ENCODE measurements around the gene TMED1.
A peak's percentile ranks its signal among the peaks of the same experiment; 100 is the strongest.

TMED1 gene

GRCh38 chr19:10831987-10832938 lies 3.7 kb downstream of the TMED1 start:
- Mint-ChIP-seq H3K4me3 (peak overlapping the region in 1 of 2 donors; percentile 1), H3K9me3 (peaks cover 6 to 7% of the 10 kb centered on the region in 2 donors), H3K27me3 (no peaks in the 10 kb centered on the region), H3K4me1 (peaks cover 18 to 23% of the 10 kb centered on the region in 2 donors), H3K36me3 (peaks cover 38 to 40% of the 10 kb centered on the region in 2 donors), H3K27ac (peak overlapping the region; percentile 60)
- ATAC-seq (replicated peaks) (no peak), DNase-seq (no peak)

- peaks cover 38% of the 10 kb centered on the region in 2 donors for H3K36me3 Mint-ChIP-seq
- H3K9me3 Mint-ChIP-seq = peaks cover 3 to 4% of the 10 kb centered on the region in 2 donors
- no peak overlapping the region for H3K27ac Mint-ChIP-seq
- no peak for DNase-seq
- peaks cover 12 to 15% of the 10 kb centered on the region in 2 donors for H3K4me1 Mint-ChIP-seq
- no peak for ATAC-seq (replicated peaks)
- H3K27me3 Mint-ChIP-seq = no peaks in the 10 kb centered on the region
- H3K4me3 Mint-ChIP-seq = no peak overlapping the region
Measured at GRCh38 chr19:10830931-10831779, 4.9 kb downstream of the TMED1 start.

DNA sequence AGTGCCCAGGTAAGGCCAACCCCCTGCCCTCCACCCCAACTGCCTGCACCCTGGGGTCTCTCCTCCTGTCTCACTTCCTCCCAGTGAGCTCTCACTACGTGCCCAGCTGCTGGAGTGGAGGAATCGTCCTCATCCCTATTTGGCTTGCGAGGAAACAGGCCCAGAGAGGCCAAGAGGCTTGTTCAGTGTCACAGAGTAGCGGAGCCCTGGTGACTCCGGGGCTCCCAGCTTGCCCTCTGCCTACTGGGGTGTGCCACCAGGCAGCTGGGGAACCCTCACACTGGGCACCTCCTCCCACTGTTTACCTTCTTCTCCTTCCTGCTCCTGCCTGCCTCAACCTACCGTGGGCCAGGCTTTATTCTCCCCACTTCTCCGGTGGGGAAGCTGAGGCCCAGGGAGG lies 5.6 kb downstream of the TMED1 start:
- Mint-ChIP-seq H3K4me3 (no peak overlapping the region), H3K4me1 (peaks cover 6 to 10% of the 10 kb centered on the region in 2 donors), H3K36me3 (peaks cover 38 to 39% of the 10 kb centered on the region in 2 donors), H3K9me3 (peaks cover under 1% of the 10 kb centered on the region in 2 donors), H3K27me3 (no peaks in the 10 kb centered on the region), H3K27ac (peak overlapping the region; percentile 81)
- DNase-seq (no peak), ATAC-seq (replicated peaks) (no peak)

DNA sequence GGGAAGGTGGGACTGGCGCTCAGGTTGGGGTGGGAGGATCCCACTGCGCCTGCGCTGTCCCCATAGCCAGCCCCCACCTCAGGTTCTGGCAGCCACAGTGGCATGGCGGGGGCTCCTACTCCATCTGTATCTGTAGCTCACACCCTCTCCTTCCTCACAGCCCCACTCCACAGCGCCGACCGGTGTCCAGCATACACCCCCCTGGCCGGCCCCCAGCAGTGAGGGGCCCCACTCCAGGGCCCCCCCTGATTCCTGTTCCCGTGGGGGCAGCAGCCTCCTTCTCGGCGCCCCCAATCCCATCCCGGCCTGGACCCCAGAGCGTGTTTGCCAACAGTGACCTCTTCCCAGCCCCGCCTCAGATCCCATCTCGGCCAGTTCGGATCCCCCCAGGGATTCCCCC lies 6.0 kb downstream of the TMED1 start:
- Mint-ChIP-seq H3K4me1 (peaks cover 6 to 7% of the 10 kb centered on the region in 2 donors), H3K27me3 (no peaks in the 10 kb centered on the region), H3K27ac (peak overlapping the region; percentile 81), H3K4me3 (no peak overlapping the region), H3K9me3 (no peaks in the 10 kb centered on the region), H3K36me3 (peaks cover 39 to 42% of the 10 kb centered on the region in 2 donors)
- ATAC-seq (replicated peaks) (no peak), DNase-seq (no peak)

GRCh38 chr19:10828981-10829821 lies 6.8 kb downstream of the TMED1 start:
- peak; percentile 34 to 38 for ATAC-seq (replicated peaks)
- no peaks in the 10 kb centered on the region for H3K9me3 Mint-ChIP-seq
- peak overlapping the region; percentile 37 for H3K27ac Mint-ChIP-seq

DNA sequence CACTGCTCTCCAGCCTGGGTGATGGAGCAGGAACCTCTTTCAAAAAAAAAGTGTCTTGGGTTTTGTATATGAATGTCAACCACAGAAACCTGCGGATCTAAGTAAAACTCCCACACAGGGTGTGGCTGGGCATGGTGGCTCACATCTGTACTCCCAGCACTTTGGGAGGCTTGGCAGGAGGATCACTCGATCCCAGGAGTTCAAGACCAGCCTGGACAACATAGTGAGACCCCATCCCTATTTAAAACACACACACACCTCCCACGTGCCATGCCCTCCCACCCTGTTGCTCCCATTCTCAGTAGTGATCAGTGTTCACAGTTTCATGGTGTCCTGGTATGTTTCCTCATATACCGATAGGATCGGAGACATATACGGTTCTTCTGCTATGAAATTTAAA lies 9.2 kb downstream of the TMED1 start:
- Mint-ChIP-seq H3K4me1 (peaks cover 3 to 7% of the 10 kb centered on the region in 2 donors), H3K27me3 (no peaks in the 10 kb centered on the region), H3K36me3 (peaks cover 41 to 43% of the 10 kb centered on the region in 2 donors), H3K27ac (peak overlapping the region; percentile 14), H3K9me3 (no peaks in the 10 kb centered on the region), H3K4me3 (no peak overlapping the region)
- ATAC-seq (replicated peaks) (no peak), DNase-seq (no peak)

More at GRCh38 chr19:10828981-10829821, 6.8 kb downstream of the TMED1 start:
- H3K27me3 Mint-ChIP-seq = no peaks in the 10 kb centered on the region
- H3K4me1 Mint-ChIP-seq = peaks cover 6 to 7% of the 10 kb centered on the region in 2 donors
- peaks cover 45 to 47% of the 10 kb centered on the region in 2 donors for H3K36me3 Mint-ChIP-seq
- no peak overlapping the region for H3K4me3 Mint-ChIP-seq
- DNase-seq = no peak

DNA sequence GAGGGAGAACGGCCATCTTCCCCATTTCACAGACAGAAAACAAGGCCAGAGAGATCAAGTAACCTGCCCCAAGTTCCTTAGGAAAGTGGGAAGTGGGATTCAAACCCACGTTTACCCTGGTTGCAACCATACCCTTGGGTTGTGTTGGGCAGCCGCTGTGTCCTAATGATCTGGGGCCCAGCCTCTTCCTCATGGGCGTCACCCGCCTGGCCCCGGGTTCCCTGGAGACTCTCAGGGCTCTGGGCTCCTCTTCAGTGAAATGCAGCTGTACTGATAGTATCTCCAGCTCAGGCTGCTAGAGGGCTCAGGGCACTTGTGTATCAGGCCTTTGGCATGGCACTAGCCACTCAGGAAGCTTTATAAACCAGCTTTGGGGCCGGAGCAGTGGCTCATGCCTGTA lies 9.8 kb downstream of the TMED1 start:
- no peak for ATAC-seq (replicated peaks)
- DNase-seq = no peak
- no peak overlapping the region for H3K4me3 Mint-ChIP-seq
- peaks cover 41 to 44% of the 10 kb centered on the region in 2 donors for H3K36me3 Mint-ChIP-seq
- no peaks in the 10 kb centered on the region for H3K9me3 Mint-ChIP-seq
- H3K27me3 Mint-ChIP-seq = no peaks in the 10 kb centered on the region
- H3K4me1 Mint-ChIP-seq = peaks cover 3 to 7% of the 10 kb centered on the region in 2 donors
- H3K27ac Mint-ChIP-seq = peak overlapping the region; percentile 31

GRCh38 chr19:10823690-10824089 lies 12.3 kb downstream of the TMED1 start:
- peaks cover 50 to 57% of the 10 kb centered on the region in 2 donors for H3K36me3 Mint-ChIP-seq
- no peak overlapping the region for H3K27ac Mint-ChIP-seq
- no peak overlapping the region for H3K4me3 Mint-ChIP-seq
- DNase-seq (no peak), ATAC-seq (replicated peaks) (no peak)
- H3K9me3 Mint-ChIP-seq = no peaks in the 10 kb centered on the region
- H3K4me1 Mint-ChIP-seq = peaks cover 0 to 2% of the 10 kb centered on the region in 2 donors
- no peaks in the 10 kb centered on the region for H3K27me3 Mint-ChIP-seq

GRCh38 chr19:10820173-10820572 lies 15.8 kb downstream of the TMED1 start:
- DNase-seq = no peak
- no peaks in the 10 kb centered on the region for H3K27me3 Mint-ChIP-seq
- H3K36me3 Mint-ChIP-seq = peaks cover 45 to 52% of the 10 kb centered on the region in 2 donors
- H3K27ac Mint-ChIP-seq = peak overlapping the region; percentile 6
- no peaks in the 10 kb centered on the region for H3K9me3 Mint-ChIP-seq
- no peak overlapping the region for H3K4me3 Mint-ChIP-seq
- peaks cover 0 to 2% of the 10 kb centered on the region in 2 donors for H3K4me1 Mint-ChIP-seq
- ATAC-seq (replicated peaks) = peak; percentile 61 to 62

DNA sequence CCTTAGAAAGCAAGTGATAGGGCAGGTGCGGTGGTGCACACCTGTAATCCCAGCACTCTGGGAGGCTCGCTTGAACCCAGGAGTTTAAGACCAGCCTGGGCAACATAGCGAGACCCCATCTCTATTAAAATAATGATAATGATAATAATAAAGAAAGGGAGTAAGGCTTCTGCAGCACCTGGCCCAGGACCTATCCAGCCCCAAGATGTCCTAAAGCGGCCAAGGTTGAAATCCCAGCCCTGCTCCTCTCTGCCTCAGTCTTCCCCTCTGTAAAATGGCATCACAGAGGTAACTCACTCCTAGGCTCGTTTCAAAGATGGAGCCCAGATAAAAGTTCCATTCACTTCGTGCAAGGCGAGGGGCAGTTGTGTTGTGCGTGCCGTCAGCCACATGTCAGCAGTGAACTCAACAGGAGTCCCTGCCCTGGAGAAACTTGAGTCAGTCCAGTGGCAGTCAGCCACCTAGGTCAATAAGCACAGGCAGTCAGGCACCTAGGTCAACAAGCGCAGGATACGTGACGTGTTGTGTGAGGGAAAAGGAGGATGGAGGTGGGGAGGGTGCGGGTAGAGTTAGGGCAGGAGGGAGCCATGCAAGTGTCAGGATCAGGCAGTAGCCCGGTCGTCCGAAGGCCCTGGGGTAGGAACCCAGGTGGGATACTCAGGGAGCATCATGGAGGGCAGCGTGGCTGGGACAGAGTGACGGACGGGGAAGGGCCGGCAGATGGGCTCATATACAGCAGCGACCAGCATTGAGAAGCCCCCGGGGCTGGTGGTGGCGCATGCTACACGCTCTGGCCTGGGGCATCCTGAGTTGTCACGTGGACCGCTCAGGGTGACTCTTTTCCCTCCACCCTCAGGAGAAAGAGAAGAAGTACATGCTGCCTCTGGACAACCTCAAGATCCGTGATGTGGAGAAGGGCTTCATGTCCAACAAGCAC lies 16.6 kb downstream of the TMED1 start:
- ATAC-seq (replicated peaks) (no peak), DNase-seq (no peak)
- Mint-ChIP-seq H3K4me3 (no peak overlapping the region), H3K27ac (peak overlapping the region; percentile 67), H3K27me3 (no peaks in the 10 kb centered on the region), H3K9me3 (no peaks in the 10 kb centered on the region), H3K4me1 (peaks cover 0 to 2% of the 10 kb centered on the region in 2 donors), H3K36me3 (peaks cover 41 to 50% of the 10 kb centered on the region in 2 donors)

DNA sequence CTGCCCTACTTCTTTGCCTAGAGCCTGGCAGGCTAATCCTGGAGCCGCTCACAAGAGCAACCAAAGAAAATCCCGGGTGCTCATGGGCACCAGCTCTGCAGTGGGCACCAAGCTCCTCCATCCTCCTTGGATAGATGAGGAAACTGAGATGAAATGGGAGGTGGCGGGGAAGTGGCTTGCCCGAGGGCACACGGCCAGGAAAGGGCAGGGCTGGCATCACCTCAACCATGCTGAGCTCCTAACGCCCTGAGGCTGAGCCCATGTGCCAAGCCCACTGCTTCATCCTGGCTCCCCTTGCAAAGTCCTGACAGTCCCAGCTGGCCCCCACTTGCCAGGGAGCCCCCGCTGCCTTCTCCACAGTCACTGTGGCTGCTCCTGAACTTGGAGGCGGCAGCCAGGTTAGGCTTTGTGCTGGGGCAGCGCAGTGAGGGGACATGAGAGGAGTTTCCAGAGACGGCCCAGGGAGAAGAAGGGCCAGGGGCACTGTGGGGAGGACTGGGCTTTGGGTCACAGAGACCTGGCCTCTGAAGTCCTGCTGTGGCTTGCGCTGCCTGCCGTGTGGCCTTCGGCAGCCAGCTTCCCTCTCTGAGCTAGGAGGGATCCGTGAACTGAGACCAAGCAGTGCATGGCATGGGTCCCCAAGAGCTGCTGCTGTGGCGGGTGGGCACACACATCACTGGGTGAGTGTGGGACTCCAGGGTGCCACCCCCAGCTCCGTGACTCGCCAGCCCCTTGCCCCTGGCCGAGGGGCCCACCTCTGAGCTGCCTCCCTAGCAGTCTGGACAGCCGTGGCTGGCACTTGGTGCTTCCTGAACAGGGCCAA lies 17.5 kb downstream of the TMED1 start:
- Mint-ChIP-seq H3K36me3 (peaks cover 36 to 45% of the 10 kb centered on the region in 2 donors), H3K9me3 (no peaks in the 10 kb centered on the region), H3K4me3 (no peak overlapping the region), H3K27ac (peak overlapping the region; percentile 82), H3K4me1 (peaks cover 0 to 2% of the 10 kb centered on the region in 2 donors), H3K27me3 (no peaks in the 10 kb centered on the region)
- DNase-seq (no peak), ATAC-seq (replicated peaks) (no peak)

All from stimulated activated naive B cell treated with anti-CD40 and anti-IgM and Interleukin-4, amounts not matched to agents 10 μg/mL and 1 μg/mL and 100 μg/mL, for 72 hours (primary cell).